Stimulated activated CD8-positive, alpha-beta memory T cell treated with anti-CD3 and anti-CD28 coated beads, Interleukin-12 subunit alpha, Interleukin-12 subunit beta, amount 100 ng/mL, for 4 hours (primary cell): ENCODE measurements around the gene CLCNKA.
"Not testable (repeated sequence)": the region's sequence is repeated elsewhere in the genome, so short reads cannot be mapped to it uniquely, and the experiment has no call there.

ENCODE experiments used
- DNase-seq: peaks from one replicate; pipeline ENCODE4 v3.0.0-alpha.2; 2020; ENCODE audit warnings: low read depth

Gene CLCNKA

GRCh38 chr1:15997637-15998280 is 24.1 kb upstream of the CLCNKA start:
- no peak for DNase-seq

DNA sequence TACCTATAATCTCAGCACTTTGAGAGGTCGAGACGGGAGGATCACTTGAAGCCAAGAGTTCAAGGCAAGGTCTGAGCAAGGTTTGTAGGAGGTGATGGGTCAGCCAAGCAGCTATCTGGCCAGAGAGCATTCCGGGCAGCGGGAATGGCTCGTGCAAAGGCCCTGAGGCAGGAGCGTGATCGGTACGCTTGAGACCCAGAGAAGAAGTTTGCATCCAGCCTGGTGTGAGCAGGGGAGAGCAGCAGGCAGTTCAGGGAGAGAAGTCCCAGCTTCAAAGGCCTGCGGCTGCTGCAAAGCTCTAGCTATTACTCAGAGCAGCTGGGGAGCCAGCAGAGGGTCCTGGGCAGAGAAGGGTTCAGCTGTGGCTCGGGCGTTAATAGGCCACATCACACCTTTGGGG is 22.9 kb upstream of the CLCNKA start:
- DNase-seq: no peak

GRCh38 chr1:16001274-16001673 is 20.6 kb upstream of the CLCNKA start:
- not testable (repeated sequence) for DNase-seq

DNA sequence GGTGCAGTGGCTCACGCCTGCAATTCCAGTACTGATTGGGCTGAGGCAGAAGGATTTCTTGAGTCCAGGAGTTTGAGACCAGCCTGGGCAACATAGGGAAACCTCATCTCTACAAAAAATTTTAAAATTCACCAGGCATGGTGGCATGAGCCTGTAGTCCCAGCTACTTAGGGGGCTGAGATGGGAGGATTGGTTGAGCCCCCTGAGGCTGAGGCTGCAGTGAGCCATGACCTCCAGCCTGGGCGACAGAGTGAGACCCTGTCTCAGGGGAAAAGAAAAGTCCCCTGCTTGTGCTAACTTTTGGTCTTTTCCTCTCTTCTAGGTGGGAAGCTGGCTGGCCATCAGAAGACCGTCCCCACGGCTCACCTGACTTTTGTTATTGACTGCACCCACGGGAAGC is 16.2 kb upstream of the CLCNKA start:
- DNase-seq: no peak

DNA sequence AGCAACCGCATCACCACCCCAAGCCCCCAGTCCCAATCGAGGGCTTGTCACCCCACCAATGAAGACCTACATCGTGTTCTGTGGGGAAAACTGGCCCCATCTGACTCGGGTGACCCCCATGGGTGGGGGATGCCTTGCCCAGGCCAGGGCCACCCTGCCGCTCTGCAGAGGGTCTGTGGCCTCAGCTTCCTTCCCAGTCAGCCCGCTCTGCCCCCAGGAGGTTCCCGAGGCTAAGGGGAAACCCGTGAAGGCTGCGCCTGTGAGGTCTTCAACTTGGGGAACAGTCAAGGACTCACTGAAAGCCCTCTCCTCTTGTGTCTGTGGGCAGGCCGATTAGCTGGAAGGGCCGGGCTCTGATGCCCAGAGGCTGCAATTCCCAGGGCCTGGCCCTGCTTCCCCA is 15.8 kb upstream of the CLCNKA start:
- no peak for DNase-seq

GRCh38 chr1:16006552-16007485 is 15.0 kb upstream of the CLCNKA start:
- DNase-seq: no peak

- no peak for DNase-seq
Observed at GRCh38 chr1:16007671-16008341, 14.0 kb upstream of the CLCNKA start.

DNA sequence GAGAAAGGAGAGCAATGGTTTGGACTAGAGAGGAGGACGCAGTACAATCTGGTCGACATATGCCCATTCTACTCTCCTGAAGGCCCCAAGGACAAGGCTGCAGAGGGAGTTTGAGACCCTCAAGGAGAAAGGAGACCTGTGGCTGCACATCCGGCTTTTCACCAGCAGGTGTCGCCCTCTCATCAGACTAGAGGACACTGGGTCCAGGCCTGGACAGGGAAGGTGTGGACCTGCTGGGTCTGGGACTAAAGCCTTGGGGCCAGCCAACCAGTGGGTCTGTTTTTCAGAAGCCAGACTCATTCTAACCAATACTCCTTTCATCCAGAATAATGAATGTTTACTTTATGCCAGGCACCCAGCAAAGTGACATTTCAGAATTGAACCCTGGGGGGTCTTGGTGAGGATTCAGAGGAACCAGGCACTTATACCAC is 12.8 kb upstream of the CLCNKA start:
- DNase-seq: peak; percentile 52

GRCh38 chr1:16009678-16010077 is 12.2 kb upstream of the CLCNKA start:
- DNase-seq: no peak

DNA sequence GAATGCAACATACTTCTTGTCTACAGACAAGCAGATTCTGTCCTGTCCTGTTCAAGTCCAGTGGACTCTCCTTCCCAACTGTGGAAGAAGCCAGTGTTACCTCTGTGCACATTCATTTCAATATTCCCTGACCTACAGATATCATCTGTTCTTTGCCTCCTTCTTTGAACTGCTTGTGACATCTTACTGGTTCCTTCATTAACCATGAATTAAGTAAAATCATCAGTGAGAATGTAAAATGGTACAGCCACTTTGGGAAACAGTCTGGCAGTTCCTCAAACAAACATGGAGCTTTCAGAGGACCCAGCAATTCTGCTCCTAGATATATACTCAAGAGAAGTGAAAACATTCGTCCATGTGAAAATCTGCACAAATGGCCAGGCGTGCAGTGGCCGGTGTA is 11.0 kb upstream of the CLCNKA start:
- no peak for DNase-seq

GRCh38 chr1:16011936-16012589 is 9.8 kb upstream of the CLCNKA start:
- DNase-seq: no peak

GRCh38 chr1:16012590-16013219 is 9.1 kb upstream of the CLCNKA start:
- peak; percentile 4 for DNase-seq

- DNase-seq: peak; percentile 50
Observed at GRCh38 chr1:16013220-16013907, 8.5 kb upstream of the CLCNKA start.

DNA sequence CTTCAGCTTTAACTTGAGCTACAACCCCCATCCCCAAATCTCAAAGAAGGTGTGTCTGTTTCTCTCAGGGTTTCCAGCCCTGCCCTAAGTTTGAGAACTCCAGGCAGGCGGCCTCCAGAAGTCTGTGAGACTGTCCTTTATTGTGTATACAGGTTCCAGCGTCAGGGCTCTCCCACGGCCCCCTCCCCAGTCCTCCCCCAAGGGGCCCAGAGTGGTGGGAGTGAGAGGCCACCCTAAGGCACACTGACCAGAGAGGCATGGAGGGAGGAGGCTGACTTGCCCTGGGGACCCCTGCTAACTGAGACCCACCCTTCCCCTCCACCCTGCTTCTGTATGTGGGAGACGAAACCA is 8.0 kb upstream of the CLCNKA start:
- no peak for DNase-seq

GRCh38 chr1:16014509-16015482 is 7.0 kb upstream of the CLCNKA start:
- DNase-seq: no peak

- DNase-seq: no peak
Observed at GRCh38 chr1:16015491-16015890, 6.3 kb upstream of the CLCNKA start.

DNA sequence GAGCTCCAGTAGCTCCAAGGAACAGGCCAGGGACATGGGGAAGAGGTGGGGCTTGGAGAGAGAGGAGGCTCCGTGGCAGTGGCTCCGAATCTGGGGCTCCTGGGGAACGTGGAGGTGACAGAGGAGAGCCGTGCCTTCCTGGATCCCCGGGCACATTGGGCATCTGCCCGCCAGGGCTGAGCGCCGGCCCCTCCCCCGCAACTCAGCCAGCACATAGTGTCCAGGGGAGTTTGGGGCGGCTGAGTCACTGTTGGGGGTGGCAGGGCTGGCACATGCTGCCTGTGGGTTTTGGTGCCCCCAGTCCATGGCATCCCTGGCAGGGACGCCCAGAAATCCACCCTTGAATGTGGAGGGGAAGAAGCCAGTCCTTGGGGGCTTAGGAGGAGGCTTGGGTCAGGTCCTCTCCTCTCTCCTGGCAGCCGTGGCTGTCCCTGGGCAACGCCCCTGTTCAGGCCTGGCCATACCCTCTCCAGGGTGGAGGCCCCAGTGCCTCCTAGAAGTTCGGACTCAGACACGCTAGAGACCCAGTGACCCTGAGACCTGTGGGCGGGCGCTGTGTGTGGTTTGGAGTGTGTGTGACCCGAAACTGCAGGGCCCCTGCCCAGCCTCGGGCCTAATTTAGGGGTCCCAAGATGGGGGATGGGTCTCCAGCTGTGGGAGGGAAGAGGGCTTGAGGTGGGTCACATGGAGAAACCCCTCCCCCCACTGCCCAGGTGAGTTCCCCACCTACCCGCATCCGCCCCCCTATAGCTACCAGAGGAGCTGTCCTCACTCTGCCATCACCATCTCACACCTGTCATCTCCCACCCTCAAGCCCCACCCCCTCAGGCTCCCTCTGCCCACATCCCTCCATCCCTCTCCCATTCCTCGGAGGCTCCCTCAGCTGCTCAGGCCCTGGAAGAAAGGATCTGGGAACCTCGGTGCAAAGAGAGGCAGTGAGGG is 5.6 kb upstream of the CLCNKA start:
- no peak for DNase-seq

GRCh38 chr1:16017076-16017460 is 4.8 kb upstream of the CLCNKA start:
- no peak for DNase-seq
